HG03108 (cell line): ENCODE data around the gene CDH12.
"Not testable (repeated sequence)": the region's sequence is repeated elsewhere in the genome, so short reads cannot be mapped to it uniquely, and the experiment has no call there.

Experiments
- ATAC-seq: cut with Tn5 transposase; IDR thresholded peaks from one replicate; pipeline ENCODE4 v1.9.1; 2021; ENCODE audit warnings: moderate library complexity; ENCODE audit not compliant: unreplicated experiment

CDH12 gene

DNA sequence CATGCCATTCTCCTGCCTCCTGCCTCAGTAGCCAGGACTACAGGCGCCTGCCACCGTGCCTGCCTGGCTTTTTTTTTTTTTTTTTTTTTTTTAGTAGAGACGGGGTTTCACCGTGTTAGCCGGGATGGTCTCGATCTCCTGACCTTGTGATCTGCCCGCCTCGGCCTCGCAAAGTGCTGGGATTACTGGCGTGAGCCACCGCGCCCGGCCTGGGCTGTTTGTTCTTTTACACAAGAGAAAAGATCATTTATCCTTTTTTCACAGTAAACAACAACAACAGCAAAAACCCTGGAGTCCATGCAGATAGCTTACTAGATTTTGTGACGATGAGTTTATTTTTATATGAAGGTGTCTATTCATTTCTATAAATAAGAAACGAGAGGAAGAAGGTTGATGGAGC, 538.1 kb downstream of the CDH12 start:
- ATAC-seq: not testable (repeated sequence)

DNA sequence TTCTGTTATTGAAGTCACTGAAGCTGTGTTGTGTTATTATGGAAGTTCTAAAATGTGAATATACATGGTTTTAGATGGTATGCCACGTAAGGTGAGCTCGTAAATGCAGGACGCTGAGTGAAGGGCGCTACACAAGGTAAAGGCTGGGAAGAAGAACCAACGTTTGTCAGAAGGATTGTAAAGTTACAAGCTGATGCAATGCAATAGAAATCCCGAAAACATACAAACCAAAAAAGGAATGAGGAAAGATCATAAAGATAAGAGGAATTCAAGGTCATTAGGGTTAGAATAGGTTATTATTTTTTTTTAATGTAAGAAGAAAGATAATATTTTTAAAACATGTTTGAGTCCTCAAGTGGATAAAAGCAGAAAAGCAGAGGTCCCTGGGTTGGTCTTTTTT, 538.6 kb downstream of the CDH12 start:
- no peak for ATAC-seq

- ATAC-seq: no peak
These were observed 547.1 kb downstream of the CDH12 start for GRCh38 chr5:22306011-22306410.

DNA sequence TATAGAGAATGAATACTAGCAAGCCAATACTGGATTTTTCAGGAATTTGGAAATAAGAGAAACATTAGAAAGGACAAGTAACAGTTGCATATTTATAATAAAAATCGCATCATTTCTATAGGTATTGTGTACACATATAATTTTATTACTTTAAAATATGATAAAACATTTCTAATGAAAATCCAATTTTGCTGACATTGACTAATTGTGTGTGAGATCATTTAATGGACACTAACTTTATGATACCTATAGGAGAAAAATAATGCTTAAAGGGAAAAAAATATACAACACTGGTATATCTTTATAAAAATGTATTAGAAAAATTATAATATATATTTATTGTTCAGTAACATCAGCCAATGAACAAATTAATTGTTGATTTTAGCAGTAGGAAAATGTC, 557.3 kb downstream of the CDH12 start:
- ATAC-seq: no peak

GRCh38 chr5:22293147-22293546, 560.0 kb downstream of the CDH12 start:
- ATAC-seq: no peak

DNA sequence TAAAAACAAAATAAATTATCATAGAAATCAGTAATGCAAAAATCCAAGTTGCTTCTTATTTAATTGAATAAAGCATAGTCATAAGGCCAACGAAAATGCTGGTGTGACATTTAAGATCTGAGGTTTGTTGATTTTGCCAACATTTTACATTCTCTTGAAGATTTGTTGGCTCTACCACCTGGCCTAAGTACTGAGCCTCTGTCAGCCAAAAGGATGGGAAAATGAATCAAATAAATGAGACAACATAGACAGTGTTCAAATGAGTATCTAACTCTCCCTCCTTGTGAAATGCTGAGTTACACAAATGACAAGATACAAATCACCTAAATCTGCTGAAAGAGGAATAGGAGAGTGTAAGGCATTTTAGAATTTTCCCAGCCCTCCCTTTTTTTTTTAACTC, 575.0 kb downstream of the CDH12 start:
- no peak for ATAC-seq

GRCh38 chr5:22277006-22277405, 576.1 kb downstream of the CDH12 start:
- no peak for ATAC-seq

GRCh38 chr5:22265855-22266254, 587.3 kb downstream of the CDH12 start:
- not testable (repeated sequence) for ATAC-seq

DNA sequence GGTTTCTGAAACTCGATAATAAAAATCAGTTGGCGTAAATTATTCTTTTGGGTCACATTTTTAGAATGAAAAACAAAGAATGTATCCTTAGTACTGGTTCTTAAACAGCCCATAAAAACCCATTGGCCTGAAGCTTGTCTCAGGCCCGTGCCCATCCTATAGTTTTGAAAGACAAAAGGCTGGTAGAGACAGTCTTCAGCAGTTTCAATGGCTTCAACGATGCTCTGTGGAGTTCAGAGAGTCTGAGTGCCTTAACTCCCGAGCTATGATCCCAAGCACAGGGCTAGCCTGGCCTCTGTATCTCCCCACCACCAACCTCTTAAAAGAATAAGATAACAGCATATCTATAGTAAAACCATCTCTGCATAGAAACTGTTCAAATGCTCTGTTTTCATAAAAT, 595.0 kb downstream of the CDH12 start:
- no peak for ATAC-seq

DNA sequence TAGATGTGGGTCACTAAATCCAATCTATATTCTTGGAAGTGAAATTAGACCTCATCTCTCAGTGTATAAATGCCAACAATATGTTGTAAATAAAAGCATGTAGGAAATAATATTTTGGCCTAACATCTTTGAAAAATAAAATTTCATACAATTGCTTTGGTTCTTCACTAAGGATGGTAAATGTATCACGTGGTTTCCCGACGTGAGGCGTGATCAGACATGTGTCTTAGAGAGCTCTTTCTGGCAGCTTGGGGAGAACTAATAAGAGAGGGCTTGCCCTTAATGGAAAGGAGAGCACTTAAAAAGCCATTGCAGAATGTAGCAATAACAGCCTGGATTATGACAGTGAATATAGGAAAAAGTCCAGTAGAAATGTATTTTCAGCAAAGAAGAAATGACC, 602.6 kb downstream of the CDH12 start:
- ATAC-seq: no peak

DNA sequence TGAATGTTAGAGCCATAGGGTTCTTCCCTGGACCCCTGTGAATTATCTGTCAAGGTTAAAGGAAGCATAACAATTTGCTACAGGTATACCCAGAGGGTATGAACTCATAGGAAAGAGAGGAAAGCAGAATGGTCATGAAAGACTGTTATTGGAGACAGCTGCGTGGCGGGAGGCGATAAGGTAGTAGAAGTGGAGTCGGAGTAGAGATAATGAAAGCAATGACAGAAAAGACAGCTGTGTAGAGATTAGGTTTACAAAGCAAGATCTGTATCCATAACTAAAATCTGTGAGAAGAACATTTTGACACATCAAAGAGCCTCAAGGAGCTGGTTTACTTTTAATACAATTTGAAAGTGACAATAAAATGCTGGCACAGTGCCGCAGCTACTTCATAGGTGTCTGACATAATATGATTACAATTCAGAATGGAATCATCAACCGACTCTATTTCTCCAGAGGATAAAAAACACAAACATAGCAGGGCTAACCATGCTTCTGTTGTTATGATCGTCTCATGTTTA, 603.9 kb downstream of the CDH12 start:
- no peak for ATAC-seq

- ATAC-seq: no peak
These were observed 607.4 kb downstream of the CDH12 start for GRCh38 chr5:22245770-22246169.

- ATAC-seq: no peak
These were observed 610.6 kb downstream of the CDH12 start for GRCh38 chr5:22242532-22242931.

GRCh38 chr5:22238047-22238446, 615.1 kb downstream of the CDH12 start:
- ATAC-seq: no peak

- no peak for ATAC-seq
These were observed 626.7 kb downstream of the CDH12 start for GRCh38 chr5:22226423-22226822.

- ATAC-seq: no peak
These were observed 630.1 kb downstream of the CDH12 start for GRCh38 chr5:22223079-22223478.

GRCh38 chr5:22213703-22214495, 639.2 kb downstream of the CDH12 start:
- not testable (repeated sequence) for ATAC-seq

- not testable (repeated sequence) for ATAC-seq
These were observed 640.7 kb downstream of the CDH12 start for GRCh38 chr5:22212254-22212991.

GRCh38 chr5:22208463-22208862, 644.7 kb downstream of the CDH12 start:
- not testable (repeated sequence) for ATAC-seq

- ATAC-seq: not testable (repeated sequence)
These were observed 664.5 kb downstream of the CDH12 start for GRCh38 chr5:22188651-22189050.

GRCh38 chr5:22187632-22188228, 665.4 kb downstream of the CDH12 start:
- ATAC-seq: not testable (repeated sequence)

GRCh38 chr5:22169226-22169625, 683.9 kb downstream of the CDH12 start:
- not testable (repeated sequence) for ATAC-seq
